NCI-H524 (cell line): ENCODE data around the gene AFG1L.
"Not testable (repeated sequence)": the region's sequence is repeated elsewhere in the genome, so short reads cannot be mapped to it uniquely, and the experiment has no call there.

Experiments used
- DNase-seq, 2 experiments: peaks; one replicate each; lab custom pipeline; 2025; lab: John Stamatoyannopoulos, UW

Gene AFG1L

DNA sequence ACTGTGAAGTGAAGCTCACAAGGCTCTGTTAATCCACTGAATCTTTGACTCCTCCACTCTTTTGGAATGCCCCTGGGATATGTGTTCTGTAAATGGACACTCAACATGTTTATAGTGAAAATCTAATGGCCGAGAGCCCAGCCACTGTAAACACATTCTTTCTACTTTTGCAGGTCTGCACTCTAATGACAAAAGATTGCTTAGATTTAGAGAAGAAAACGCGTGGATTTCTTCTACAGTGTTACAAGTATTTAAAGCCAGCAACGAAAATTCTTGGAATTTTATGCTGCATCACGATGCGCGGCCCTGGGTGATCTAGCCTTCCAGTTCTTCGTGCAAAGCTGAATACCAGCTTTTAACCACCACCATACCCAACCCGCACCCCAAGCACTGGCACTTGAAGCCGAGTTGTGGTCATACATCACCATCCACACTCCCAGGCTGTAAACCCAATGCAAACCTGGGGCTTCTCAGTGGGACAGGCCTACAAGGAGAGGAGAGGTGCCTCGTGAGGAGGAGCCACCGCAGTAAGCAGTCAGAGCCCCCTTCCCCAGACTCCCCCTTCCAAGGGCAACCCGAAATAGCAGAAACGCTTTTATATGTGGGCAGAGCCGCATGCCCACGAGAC, 262.1 kb downstream of the AFG1L start:
- DNase-seq = no peak

DNA sequence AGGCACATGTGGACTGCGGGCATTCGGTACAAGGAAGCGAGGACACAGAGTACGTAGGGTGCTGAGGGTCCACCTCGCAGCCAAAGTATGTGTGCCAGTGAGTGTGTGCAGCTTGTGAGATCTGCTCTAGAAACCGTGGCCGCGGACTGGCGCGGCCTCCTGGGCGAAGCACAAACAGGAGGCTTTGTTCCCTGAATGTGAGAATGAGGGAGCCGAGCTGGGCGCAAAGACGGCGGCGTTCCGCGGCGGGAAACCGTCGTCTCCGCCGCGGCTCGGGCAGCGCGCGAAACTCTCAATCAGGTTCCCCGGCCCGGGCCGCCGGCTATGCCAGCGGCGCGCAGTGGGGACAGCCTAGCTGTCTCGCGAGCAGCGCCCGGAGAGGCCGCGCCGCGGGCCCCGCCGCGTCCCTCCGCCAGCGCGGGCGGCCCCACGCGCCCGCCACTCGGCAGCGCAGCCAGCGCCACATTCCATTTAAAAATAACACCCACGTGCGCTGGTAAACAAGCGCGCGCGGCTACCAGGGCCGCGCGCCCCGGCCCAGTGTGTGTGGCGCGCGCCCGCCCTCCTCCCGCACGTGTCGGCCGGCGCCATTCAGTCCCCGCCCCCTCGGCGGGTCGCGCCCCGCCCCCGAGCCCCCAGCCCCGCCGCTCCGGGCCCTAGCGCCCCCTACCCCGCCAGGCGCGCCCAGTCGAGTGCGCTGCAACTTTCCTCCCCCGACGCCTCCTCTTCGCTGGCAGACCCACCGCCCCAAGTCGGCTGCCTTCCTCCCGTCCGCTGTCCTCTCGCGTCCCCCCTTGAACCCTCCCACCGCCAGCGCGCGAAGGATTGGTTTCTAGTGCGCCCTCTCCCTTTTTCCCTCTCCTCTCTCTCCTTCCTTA, 262.9 kb downstream of the AFG1L start:
- DNase-seq = peak; percentile 79 to 83

DNA sequence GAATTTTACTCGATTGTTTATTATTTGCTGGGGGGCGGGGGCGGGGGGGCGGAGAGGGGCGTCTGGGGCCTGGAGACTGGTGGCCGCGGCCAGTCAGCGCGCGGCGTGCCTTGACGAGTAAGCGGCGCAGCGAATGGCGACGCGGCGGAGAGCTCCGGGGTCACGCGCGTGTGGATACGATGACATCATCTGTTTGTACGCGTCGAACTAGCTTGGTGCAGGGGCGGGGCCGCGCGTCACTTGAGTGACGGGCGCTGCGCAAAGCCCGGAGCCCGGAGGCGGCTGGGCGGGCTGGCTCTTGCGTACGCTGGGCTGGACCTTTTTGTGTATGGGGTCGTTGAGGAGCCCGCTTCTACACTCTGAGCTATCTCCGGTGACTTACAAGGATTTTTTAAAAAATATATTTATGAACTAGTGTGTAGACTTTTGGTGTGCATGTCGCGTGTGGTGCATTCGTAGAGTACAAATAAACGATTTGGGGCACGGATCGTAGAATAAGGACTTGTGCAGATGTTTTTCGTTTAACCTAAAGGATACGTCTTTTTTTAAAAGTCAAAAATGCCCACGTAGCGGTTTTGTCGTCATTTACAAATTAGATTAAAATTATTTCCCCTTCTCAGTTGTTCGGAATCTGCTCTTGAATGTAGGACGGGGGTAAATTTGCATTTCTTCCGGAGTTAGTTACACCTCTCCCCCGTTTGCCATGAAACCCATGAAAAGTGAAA, 263.7 kb downstream of the AFG1L start:
- peak; percentile 95 to 99 for DNase-seq

DNA sequence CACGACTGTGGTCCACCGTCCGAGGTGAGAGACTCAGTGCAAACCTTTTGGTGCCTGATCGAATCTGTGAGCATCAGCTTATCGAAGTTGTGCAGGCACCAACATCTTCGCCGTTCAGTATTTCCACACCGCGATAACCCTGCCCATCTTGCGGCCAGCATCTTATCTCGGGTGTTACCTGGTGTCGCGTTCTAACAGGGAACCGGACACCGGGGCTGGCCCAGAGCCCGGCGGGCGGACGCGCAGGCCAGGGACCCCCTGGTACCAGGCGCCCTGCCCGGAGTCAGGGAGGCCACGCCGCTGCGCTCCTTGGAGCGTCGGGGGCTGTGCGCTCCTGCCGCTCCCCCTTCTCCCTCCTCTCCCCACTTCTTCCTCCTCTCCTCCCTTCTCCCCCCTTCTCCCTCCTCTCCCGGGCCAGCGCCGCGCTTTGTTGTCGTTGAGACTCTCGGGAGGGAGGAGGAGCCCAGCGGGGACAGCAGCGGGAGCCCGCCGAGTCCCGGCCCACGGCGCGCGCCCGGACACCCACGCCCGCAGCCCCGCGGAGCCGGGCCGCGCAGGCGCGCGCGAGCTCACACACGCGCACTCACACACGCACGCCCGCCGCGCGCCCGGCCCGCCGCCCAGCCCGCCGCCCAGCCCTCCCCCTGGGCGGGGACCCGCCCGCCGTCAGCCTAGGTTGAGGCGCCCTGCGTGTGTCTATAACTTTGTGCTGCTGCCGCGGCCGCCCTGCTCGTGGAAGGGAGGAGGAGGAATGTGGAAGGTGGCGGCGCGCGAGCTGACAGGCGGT, 264.4 kb downstream of the AFG1L start:
- peak; percentile 85 to 89 for DNase-seq

DNA sequence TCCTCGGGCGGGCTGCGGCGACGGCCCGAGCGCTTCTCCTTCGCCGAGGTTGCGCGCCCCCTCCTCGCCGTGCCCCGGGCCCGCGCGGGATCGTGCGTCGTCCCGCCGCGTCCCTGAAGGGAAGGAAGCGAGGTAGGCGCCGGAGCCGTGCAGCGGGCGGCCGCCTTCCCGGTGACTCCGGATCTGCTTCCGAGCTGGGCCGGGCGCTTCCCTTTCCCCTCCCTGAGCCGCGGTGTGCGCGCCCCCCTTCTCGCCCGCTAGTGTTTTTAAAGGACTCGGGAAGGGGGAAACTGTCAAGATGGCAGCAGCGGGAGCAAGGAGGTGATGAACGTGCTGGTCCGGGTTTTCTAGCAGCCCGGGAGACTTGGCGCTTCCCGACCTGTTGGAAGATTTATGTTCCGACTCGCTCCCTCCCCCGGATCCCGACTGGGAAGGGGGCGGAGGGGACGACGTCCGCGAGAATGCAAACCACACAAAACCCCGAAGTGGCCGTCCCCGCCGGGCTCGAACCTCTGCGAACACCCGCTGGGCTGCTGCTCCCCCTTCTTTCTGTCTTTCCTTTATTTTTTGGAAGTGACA, 265.1 kb downstream of the AFG1L start:
- peak; percentile 62 to 76 for DNase-seq

DNA sequence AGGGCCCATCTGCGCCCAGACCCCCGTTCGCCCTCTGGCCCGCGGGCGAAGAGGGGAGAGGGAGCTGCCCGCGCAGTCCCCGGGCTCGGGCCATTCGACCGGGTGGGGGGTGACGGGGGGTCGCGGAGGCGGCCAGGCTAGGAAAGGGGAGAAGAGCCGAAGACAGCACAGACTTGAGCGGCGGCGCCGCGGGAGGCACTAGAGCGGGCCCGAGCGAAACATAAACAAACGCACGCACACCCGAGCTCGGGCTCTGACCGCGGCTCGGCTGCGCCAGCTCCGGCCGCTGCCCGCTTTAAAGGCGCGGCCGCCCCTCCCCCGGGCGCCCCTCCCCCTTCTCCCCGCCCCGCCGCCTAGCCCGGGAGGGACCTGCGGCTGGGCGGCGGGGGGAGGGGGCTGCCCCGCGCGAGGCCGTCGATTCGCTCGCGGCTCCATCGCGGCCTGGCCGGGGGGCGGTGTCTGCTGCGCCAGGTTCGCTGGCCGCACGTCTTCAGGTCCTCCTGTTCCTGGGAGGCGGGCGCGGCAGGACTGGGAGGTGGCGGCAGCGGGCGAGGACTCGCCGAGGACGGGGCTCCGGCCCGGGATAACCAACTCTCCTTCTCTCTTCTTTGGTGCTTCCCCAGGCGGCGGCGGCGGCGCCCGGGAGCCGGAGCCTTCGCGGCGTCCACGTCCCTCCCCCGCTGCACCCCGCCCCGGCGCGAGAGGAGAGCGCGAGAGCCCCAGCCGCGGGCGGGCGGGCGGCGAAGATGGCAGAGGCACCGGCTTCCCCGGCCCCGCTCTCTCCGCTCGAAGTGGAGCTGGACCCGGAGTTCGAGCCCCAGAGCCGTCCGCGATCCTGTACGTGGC, 265.8 kb downstream of the AFG1L start, which contains the start of gene FOXO3:
Gene FOXO3, plus strand, starts transcription at position 455 of the 846 bp plus-strand sequence. Its CDS starts 292 bp downstream, at position 747.
- peak; percentile 64 to 84 for DNase-seq

DNA sequence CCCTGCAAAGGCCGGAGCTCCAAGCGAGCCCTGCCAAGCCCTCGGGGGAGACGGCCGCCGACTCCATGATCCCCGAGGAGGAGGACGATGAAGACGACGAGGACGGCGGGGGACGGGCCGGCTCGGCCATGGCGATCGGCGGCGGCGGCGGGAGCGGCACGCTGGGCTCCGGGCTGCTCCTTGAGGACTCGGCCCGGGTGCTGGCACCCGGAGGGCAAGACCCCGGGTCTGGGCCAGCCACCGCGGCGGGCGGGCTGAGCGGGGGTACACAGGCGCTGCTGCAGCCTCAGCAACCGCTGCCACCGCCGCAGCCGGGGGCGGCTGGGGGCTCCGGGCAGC, 266.4 kb downstream of the AFG1L start:
- DNase-seq = not testable (repeated sequence)

DNA sequence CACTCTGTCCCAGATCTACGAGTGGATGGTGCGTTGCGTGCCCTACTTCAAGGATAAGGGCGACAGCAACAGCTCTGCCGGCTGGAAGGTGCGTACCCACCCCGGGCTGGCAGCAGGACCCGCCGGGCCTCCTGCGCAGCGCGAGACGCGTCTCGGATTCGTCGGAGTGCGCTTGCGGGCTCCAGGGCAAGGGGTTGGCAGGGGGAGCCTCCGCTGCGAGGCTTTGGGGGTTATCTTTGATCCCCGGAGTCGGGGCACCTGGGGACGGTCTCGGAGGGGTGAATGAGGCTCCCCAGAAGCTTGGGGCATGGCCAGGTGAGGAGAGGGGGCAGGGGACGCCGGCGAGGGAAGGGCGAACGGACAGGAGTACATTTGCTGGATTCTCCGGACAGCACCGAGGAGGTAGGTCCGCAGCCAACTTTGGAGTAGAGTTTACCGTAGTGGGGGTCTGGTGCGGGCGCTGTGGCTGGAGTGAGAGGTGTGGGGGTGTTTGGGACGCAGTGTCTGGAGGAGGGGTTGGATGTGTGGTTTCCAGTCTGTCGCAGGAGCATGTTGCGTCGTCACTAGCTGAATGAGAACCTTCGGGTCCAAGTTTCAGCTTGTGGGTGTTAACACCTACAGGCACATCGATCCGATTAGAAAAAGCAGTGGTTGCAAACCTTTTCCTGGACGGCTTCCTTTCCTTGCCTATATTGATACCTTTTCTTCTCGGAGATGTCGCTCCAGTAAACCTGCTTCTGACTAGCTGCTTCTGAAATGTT, 267.1 kb downstream of the AFG1L start:
- peak; percentile 8 to 24 for DNase-seq

DNA sequence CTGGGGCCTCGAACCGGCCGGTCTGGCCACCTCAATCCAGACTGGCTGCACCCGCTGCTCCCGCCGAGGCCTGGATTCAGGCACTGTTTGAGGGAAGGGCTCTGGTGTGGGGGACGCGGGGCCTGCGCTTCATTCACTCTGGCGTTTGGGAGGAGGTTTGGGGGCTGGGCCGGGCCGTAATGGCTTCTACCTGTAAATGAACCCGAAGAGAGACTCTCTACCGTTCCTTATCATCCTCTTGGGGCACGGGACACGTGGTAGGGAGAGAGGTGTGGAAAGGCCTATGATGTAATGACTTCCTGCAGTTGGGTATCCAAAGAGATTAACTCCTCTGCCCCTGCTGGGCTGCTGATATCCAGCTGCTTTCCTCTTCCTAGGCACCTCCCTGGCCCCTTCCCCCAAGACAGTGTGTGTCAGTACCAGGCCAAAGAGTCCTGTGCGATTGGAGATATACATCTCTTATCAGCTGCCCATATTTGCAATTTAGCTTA, 267.7 kb downstream of the AFG1L start:
- peak; percentile 28 to 77 for DNase-seq

DNA sequence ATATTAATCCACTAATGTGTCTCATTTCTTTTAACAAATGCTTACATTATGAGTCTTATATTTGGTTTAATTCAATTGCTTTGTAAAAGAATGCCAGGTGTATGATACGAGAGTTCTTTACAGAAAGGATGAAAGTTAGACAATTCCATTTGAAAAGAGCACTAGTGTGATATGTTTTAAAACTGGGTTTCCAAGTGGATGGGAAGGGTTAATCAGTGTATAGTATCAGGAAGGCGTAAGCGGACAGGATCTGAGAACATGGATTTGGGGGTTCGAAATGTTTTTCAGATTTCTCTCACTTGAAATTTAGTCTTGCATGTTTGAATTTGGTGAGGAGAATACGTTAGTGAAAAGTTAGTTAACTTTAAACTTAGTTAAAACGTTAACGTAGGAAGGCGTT, 268.4 kb downstream of the AFG1L start:
- no peak for DNase-seq

DNA sequence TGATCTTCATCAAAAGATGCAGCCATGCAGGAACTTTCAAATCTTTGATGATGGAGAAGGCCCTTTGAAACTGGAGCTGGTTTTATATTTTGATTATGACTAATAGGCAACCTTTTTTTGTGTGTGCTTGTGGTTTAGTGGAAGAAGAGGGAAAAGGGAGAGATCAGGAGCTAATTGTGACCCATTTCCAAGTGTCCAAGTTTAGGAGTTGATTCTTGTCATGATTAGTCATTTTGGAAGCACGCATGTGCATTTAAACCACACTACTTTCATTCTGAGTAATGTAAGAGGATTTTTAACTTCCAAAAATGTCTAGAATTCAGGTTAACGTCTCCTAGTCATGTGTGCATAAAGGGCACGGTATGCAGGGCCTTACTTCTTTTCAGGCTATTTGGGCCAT, 269.3 kb downstream of the AFG1L start:
- no peak for DNase-seq

DNA sequence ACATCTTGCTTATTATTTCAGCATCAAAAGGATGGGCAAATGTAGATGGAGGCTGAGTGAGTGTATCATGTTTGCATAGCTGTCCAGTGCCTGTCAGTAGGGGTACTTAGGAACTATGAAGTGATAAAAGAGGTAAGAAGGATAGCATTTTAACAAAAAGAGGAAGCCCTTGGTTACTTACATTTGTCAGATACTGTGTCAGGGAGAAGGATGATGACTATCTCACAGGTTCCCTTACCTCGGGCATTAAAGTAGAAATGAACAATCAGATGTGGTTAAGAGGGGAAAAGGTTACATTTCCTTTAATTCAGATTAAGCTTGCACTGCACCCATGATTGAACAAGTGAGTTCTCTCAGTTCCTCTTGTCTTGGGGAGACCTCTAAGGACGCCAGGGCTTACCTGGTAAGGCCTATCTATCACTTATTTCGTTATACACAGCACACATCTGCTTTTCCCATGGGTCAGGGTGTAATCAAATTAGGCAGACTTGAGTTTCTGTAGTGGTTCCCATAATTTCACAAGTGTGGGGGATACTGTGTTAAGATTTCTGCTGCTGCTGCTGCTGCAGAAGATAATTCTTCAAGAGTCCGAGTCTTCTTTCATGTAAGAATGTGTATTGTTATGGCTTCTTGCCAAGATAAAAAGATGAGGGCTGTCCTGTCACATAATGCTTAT, 270.4 kb downstream of the AFG1L start:
- no peak for DNase-seq

DNA sequence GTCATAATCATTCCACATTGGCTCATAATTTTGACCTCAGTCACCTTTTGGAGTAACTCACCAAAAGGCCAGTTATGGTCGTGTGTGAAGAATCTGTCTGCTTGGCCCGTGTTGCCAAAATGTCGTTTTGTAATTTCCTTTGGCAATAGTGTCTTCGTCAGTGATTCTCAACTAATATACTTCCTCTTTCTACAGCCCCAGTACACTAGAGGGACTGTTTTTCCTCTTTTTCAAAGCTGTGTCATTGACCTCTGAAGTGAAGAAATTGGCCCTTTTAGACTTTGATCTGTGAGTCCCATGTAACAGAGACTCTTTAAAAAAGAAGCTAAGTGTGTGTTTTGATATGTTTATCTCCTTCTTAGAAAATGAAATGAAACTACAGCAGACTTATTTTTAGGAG, 271.0 kb downstream of the AFG1L start:
- no peak for DNase-seq

DNA sequence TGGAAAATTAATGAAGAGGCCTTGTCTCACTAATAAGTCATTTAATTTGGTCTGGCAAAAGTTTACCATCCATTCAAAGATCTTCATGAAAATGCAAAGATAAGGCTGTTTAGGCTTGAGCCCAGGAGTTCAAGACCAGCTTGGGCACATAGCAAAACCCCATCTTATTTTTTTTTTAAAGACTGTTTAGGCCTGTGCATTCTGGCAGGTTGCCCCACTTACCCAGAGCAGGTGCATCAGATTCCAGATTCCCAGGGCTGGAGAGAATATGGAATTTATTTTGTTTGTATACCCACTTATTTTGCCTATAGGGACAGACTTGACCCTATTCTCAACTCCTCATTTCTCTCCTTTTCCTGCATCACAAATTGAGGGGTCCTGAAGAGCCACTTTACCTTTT, 271.6 kb downstream of the AFG1L start:
- DNase-seq = no peak

DNA sequence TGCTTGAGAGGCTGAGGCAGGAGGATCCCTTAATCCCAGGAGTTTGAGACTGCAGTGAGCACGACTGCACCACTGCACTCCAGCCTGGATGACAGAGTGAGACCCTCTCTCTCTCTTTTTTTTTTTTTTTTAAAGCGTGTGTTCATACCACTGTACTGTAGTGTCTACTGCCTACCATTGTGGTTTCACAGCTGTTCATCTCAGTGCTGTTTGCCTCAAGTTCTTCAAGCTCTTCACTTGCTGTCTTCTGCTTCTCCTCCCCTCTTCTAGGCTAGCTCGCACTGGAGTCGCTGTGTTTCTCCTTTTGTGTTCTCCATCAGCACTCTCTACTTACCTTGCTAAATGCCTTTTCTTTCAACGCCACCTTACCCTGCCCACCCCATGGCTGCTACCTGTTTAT, 273.2 kb downstream of the AFG1L start:
- no peak for DNase-seq

DNA sequence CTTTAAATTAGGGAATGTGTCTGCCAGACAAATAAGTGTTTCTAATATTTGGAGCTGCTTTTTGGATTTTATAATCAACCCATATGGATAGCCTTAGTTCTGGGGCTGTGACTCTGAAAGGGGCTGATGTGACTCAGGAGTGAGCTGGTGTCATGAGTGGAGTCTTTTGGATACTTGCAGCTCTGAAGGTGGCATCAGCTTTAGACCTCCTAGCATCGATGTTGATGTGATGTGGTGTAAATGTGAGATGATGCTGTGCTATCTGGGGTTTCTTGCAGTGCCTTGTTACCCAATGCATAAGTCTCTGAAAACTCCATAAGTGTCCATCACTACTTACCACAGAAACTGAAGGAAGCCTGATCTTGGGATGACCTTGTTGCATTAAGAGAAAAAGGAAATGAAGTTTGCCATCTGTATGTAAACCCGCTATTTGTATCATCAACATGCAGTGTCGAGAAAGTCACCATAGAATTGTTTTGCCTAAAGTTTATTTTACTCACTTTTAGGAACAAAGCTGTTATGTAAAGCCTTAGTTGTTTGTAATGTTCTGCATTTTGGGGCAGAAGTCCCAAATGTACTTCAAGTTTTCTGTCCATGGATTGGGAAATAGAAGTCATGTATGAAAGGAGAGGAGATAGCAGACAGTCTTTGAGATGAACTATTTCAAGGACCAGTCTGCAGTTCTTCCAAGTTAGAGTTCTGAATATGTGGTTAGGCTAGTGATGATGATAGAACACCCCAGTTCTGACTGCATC, 273.9 kb downstream of the AFG1L start:
- no peak for DNase-seq

DNA sequence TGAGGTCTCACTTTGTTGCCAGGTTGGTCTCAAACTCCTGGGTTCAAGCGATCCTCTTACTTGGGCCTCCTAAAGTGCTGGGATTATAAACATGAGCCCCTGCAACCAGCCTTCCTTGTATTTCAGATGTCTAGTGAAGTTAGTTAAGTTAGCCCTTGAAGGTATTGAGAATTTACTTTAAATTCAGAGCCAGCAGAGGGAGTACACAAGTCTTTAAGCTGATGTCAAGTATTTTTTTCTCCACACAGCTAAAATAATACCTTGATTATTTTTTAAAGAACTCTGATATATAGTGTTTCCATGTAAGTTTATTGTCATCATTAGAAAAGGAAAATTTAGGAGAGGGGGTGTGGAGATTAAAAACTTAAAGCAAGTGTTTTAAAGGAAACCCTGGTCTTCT, 275.7 kb downstream of the AFG1L start:
- no peak for DNase-seq

DNA sequence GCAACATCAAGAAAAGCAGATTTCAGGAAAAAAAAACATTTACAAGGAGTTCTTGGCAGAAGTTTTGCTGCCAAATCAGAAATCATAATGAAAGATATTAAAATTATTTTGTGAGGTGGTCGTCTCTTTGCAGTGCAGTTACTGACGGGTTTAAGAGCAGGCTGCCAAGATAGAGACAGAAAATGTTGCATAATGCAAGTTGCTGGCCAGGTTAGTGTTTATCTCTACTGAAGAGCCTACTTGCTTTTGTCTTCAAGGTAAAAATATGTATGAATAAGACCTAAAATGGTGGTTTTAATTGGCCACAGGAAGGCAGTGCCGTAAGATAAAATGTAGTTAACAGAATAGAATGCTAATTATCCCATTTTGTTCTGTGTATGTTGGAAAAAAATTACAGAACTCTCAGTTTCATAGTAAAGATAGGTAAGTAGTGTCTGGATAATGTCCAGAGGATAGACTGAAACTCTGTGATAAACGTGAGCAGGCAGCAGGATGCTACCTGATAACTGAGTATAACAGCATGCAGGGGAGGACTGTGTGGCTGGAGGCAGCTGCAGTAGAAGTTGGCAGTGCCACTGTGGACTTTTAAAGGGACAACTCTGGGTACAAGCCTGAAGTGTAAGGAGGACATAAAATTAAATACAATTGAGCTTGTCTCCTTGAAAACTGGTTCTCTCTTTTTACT, 279.7 kb downstream of the AFG1L start:
- no peak for DNase-seq
